IPS-18a (cell line): ENCODE results near the gene IPO4.

Source experiments
- H3K27ac ChIP-seq: one replicate; pipeline ENCODE4 v1.5.1; 2013; ENCODE audit warnings: low read length
- H3K27me3 ChIP-seq: one replicate; pipeline ENCODE4 v1.6.1; 2013; ENCODE audit warnings: mild to moderate bottlenecking, low read length; ENCODE audit not compliant: control insufficient read depth, insufficient read depth
- H3K36me3 ChIP-seq: one replicate; pipeline ENCODE4 v1.6.1; 2013; ENCODE audit warnings: low read depth, low read length; ENCODE audit not compliant: control insufficient read depth
- H3K4me1 ChIP-seq: one replicate; pipeline ENCODE4 v1.6.1; 2013; ENCODE audit warnings: low read depth, low read length; ENCODE audit not compliant: control insufficient read depth
- H3K4me3 ChIP-seq: one replicate; pipeline ENCODE4 v1.5.1; 2013; ENCODE audit warnings: low read length
- H3K9ac ChIP-seq: one replicate; pipeline ENCODE4 v1.6.1; 2013; ENCODE audit warnings: mild to moderate bottlenecking, low read length, moderate library complexity
- H3K9me3 ChIP-seq: one replicate; pipeline ENCODE4 v1.6.1; 2013; ENCODE audit warnings: low read depth, low read length; ENCODE audit not compliant: control insufficient read depth

Gene IPO4

DNA sequence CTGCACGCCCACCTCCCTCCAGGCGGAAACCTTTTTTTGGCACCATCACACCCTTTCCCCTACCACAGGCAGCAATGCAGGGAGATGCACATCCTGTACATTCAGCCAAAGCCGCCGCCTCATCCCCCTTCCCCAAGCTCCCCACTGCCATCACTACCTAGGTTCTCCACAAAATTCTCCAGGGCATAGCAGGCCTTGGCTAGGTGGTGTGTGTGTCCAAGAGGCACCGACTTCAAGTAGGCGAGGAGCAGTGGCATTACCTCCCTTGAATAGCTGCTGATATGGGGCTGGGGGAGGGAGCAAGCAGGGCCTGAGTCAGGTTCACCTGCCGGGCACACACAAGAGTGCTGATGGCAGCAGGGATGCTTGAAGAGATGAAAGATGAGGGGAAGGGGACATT lies 3.6 kb downstream of the IPO4 start:
- no peak overlapping the region for H3K9ac ChIP-seq
- peaks cover 6% of the 10 kb centered on the region for H3K4me1 ChIP-seq
- H3K4me3 ChIP-seq: no peak overlapping the region
- peaks cover 71% of the 10 kb centered on the region for H3K36me3 ChIP-seq
- no peaks in the 10 kb centered on the region for H3K9me3 ChIP-seq
- no peak overlapping the region for H3K27ac ChIP-seq
- no peaks in the 10 kb centered on the region for H3K27me3 ChIP-seq

- Histone ChIP-seq H3K9me3 (no peaks in the 10 kb centered on the region), H3K36me3 (peaks cover 77% of the 10 kb centered on the region), H3K4me3 (no peak overlapping the region), H3K27ac (no peak overlapping the region), H3K4me1 (peaks cover 6% of the 10 kb centered on the region), H3K27me3 (no peaks in the 10 kb centered on the region), H3K9ac (no peak overlapping the region)
Observed at GRCh38 chr14:24184104-24184970, 4.3 kb downstream of the IPO4 start.

DNA sequence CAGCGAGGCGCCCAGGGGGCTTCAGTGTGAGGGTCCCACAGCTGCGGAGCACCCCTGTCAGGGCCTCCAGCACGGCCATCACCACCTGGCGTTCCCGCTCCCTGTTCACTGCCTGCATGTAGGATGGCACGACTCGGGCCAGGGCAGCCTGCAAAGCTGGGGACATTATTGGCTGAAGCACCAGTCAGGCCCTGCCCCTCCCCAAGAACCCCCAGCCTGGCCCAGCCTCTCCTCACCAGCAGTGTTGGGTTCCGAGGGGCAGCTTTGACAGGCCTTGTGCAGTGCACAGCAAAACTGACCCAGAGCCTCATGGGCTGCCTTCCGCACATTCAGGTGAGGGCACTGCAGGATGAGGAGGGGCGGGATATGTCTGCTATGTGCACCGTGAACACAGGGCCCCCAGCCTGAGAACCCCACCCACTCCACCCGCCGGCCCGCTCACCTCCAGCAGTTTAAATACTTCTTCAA lies 5.6 kb downstream of the IPO4 start:
- Histone ChIP-seq H3K4me1 (peaks cover 6% of the 10 kb centered on the region), H3K9me3 (no peaks in the 10 kb centered on the region), H3K27me3 (no peaks in the 10 kb centered on the region), H3K36me3 (peaks cover 89% of the 10 kb centered on the region), H3K4me3 (no peak overlapping the region), H3K9ac (no peak overlapping the region), H3K27ac (no peak overlapping the region)

DNA sequence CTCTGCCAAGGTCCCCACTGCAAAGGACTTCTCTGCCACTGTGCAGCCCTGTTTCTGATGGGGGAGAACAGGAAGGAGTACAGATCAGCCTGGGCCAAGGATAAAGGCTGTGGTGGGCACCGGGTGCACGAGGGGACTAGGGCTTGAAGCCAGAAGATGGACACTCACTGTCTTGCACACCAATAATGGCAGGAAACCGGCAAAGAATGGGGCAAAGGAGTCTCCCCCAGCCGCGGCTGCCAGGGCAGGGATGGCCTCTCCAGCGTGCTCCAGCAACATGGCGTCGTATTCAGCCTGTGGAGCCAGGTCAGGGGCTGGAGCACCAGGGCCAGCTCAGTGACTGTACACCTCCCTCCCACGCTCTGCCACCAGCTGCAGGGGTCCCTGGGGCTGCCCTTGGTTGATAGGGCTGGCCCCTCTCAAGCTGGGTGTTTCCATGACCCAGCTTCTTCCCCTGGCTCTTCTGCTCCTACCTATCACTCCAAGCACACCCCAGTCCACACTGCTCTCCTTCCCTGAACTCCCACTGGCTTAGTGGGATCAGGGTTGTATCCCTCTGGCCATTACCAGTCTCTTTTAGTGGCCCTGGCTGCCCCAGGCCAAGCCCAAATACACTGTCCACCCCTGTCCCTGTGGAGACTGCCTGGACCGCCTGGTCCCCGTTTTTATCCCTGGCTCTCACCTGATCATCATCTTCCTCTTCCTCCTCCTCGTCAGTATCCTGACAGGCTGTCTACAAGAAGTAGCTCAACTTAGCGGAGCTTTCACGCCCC lies 6.3 kb downstream of the IPO4 start:
- H3K4me1 ChIP-seq: no peaks in the 10 kb centered on the region
- no peak overlapping the region for H3K27ac ChIP-seq
- H3K36me3 ChIP-seq: peaks cover 93% of the 10 kb centered on the region
- H3K9ac ChIP-seq: no peak overlapping the region
- H3K27me3 ChIP-seq: no peaks in the 10 kb centered on the region
- no peaks in the 10 kb centered on the region for H3K9me3 ChIP-seq
- H3K4me3 ChIP-seq: no peak overlapping the region

DNA sequence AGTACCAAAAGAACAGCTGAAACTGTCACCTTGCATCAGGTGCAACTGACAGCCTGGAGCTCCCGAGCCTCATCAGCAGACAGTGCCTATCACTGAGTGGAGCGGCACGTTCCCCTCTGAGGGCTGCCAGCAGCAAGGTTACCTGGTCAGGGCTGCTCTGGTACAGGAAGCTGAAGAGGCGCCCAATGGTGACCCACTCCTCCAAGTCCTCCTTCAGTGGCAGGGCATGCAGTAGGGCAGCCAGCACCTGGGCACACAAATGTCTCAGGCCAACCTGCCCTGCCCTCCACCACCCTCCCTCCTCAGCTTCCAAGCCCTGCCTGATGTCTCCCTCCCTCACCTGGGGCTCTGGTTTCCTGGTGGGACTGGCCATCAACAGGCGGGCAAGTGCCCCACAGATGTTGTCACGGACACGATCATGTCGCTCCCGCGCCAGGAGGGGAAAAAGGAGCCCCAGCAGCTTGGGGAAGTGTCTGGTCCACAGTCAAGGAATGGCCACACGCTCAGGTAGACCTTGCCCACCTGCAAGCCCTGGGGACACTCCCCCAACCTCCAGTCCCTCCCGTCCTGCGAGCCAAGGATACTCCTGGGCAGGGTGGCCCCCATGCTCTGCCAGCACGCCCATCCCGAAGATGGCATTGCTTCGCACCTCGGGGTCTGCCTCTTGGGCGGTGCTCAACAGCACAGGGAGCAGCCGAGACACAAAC lies 7.1 kb downstream of the IPO4 start:
- H3K4me1 ChIP-seq: no peaks in the 10 kb centered on the region
- H3K27ac ChIP-seq: no peak overlapping the region

GRCh38 chr14:24179961-24180796 lies 8.4 kb downstream of the IPO4 start:
- H3K36me3 ChIP-seq: peaks cover 76% of the 10 kb centered on the region
- H3K4me1 ChIP-seq: no peaks in the 10 kb centered on the region

More for the DNA sequence above, 7.1 kb downstream of the IPO4 start:
- H3K36me3 ChIP-seq: peaks cover 88% of the 10 kb centered on the region
- H3K9me3 ChIP-seq: no peaks in the 10 kb centered on the region
- no peak overlapping the region for H3K4me3 ChIP-seq
- H3K9ac ChIP-seq: no peak overlapping the region
- H3K27me3 ChIP-seq: no peaks in the 10 kb centered on the region

DNA sequence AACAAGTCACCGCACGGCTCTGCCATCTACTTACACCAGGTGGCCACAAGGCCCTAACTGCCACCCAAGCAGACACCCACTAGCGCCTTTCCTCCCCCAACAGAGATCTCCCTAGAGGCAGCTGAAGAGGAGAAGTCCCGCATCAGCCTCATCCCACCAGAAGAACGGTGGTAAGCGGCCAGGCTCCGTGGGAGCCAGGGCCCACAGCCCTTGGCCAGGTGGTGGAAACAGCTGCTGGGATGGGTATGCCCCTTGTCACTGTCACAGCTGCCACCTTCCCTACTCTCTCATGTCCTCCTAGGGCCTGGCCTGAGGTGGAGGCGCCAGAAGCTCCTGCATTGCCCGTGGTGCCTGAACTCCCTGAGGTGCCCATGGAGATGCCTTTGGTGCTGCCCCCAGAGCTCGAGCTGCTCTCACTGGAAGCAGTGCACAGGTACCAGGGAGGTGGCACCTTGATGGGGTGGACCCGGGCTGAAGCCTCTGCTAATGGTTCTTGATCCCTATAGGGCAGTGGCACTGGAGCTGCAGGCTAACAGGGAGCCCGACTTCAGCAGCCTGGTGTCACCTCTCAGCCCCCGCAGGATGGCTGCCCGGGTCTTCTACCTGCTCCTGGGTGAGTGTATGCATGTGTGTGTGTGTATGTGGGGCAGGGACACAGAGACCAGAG lies 9.2 kb downstream of the IPO4 start:
- no peaks in the 10 kb centered on the region for H3K9me3 ChIP-seq
- no peak overlapping the region for H3K4me3 ChIP-seq
- H3K27me3 ChIP-seq: no peaks in the 10 kb centered on the region
- no peak overlapping the region for H3K9ac ChIP-seq
- H3K27ac ChIP-seq: no peak overlapping the region
- peaks cover 68% of the 10 kb centered on the region for H3K36me3 ChIP-seq
- H3K4me1 ChIP-seq: no peaks in the 10 kb centered on the region

More at GRCh38 chr14:24179961-24180796, 8.4 kb downstream of the IPO4 start:
- no peak overlapping the region for H3K4me3 ChIP-seq
- no peaks in the 10 kb centered on the region for H3K27me3 ChIP-seq
- no peak overlapping the region for H3K9ac ChIP-seq
- H3K9me3 ChIP-seq: no peaks in the 10 kb centered on the region
- no peak overlapping the region for H3K27ac ChIP-seq

GRCh38 chr14:24178399-24179178 lies 10.0 kb downstream of the IPO4 start:
- no peak overlapping the region for H3K27ac ChIP-seq
- no peak overlapping the region for H3K9ac ChIP-seq
- H3K27me3 ChIP-seq: no peaks in the 10 kb centered on the region
- no peak overlapping the region for H3K4me3 ChIP-seq
- no peaks in the 10 kb centered on the region for H3K4me1 ChIP-seq
- H3K36me3 ChIP-seq: peaks cover 62% of the 10 kb centered on the region
- H3K9me3 ChIP-seq: no peaks in the 10 kb centered on the region

GRCh38 chr14:24177891-24178290 lies 10.7 kb downstream of the IPO4 start:
- H3K9ac ChIP-seq: no peak overlapping the region
- H3K27me3 ChIP-seq: no peaks in the 10 kb centered on the region
- H3K9me3 ChIP-seq: no peaks in the 10 kb centered on the region
- no peak overlapping the region for H3K4me3 ChIP-seq
- H3K27ac ChIP-seq: no peak overlapping the region
- H3K36me3 ChIP-seq: peaks cover 55% of the 10 kb centered on the region
- H3K4me1 ChIP-seq: no peaks in the 10 kb centered on the region
